Stimulated activated CD8-positive, alpha-beta memory T cell treated with anti-CD3 and anti-CD28 coated beads, Interleukin-4, amount 100 ng/mL, for 48 hours (primary cell): ENCODE measurements around the gene SLC25A51.
A peak's percentile ranks its signal among the peaks of the same experiment; 100 is the strongest.

ENCODE experiments used
- DNase-seq: peaks from one replicate; pipeline ENCODE4 v3.0.0-alpha.2; 2020

The SLC25A51 gene, protein sequence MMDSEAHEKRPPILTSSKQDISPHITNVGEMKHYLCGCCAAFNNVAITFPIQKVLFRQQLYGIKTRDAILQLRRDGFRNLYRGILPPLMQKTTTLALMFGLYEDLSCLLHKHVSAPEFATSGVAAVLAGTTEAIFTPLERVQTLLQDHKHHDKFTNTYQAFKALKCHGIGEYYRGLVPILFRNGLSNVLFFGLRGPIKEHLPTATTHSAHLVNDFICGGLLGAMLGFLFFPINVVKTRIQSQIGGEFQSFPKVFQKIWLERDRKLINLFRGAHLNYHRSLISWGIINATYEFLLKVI

DNA sequence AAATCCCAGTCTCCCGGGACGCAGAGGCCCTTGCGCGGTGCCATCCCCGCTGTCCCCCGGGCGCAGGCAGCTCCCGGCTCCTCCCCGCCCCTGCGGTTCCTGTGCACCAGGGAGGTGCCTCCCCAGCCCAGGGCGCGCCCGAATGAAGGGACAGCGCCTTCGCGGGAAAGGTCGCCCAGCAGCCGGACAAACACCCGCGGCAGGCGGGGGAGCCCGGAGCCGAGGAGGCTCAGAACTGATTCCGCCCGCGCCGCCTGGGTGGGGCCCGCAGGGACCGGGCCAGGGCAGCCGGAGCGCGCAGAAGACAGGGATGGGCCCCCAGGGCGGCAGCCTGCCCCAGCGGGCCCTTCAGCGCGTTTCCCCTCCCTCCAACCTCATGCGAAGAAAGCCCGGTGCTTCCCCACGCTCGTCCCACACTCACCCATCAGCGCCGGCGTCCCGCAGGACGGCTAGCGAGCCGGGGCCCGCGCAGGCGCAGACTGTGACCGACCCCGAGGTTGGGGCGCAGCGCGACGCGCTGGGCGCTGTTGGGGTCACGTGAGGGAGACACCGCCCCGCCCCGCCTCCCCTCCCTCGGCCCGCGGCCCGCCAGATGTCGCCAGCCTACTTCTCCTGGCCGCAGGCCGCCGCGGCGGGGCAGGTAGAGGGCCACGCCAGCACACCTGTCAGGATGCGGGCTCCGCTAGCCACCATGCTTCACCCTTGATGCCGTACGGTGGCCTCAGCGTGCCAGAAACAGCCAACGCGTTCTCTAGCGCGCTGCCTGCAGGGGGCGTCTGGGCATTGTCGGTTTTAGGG is at the start of gene SLC25A51:
TSS of gene SLC25A51 (minus strand) at position 481 of the 798 bp plus-strand sequence. CDS start 15,577 bp downstream, outside the sequence.
- DNase-seq: peak; percentile 99

- no peak for DNase-seq
Measured at GRCh38 chr9:37953206-37953774, 49.4 kb upstream of the SLC25A51 start.

DNA sequence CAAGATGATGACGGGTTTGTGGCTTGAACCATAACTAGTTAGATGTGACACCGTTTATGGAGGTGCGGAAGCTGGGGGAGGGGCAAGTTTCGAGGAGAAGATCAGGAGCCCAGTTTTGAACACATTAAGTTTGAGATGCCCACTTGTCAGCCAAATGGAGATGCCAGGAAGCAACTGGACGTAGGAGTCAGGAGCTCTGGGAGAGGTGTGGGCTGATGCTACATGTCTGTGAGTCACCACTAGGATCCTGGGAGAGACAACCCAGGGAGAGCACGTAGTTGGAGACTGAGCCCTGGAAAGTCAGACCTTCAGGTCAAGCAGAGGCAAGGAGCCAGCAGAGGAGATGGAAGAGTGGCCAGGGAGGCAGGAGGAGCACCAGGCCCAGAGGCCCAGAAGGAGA is 48.8 kb upstream of the SLC25A51 start:
- DNase-seq: no peak

DNA sequence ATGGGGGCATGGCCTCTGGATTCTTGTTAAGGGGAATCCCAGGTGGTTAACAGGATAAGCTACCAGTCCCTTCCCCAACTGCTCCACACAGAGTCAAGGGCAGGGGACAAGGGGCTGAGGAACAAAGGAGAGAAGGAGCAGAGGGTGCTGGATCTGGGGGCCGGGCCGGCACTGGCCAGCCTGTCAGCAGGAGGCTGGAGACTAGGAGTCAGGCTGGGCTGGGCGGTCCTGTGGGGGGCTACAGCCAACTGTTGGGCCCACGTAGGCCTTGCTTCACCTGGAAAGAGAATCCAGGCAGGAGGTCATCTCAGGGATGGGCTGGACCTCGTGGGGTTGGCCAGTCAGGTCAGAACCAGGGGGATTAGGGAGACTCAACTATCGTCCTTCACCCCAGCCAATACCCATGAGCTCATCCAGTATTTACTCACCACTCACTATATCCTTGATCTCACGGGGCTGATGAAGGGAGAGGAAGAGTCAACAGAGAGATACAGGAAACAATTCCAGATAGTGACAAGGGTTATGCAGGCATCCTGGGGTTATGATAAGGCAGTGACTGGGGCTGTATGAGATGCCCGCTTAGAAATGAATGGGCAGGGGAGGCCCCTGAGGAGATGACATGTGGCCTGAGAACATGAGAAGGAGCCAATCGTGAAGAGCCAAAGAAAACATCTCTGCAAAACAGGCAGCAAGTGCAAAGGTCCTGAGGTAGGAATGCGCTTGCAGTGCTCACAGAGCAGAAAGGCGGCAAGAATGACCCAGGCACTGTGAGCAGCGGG is 47.9 kb upstream of the SLC25A51 start:
- DNase-seq: no peak

GRCh38 chr9:37950561-37950960 is 46.6 kb upstream of the SLC25A51 start:
- no peak for DNase-seq

GRCh38 chr9:37949576-37949975 is 45.6 kb upstream of the SLC25A51 start:
- DNase-seq: no peak

GRCh38 chr9:37948417-37948980 is 44.6 kb upstream of the SLC25A51 start:
- DNase-seq: no peak

GRCh38 chr9:37947977-37948376 is 44.0 kb upstream of the SLC25A51 start:
- DNase-seq: no peak

DNA sequence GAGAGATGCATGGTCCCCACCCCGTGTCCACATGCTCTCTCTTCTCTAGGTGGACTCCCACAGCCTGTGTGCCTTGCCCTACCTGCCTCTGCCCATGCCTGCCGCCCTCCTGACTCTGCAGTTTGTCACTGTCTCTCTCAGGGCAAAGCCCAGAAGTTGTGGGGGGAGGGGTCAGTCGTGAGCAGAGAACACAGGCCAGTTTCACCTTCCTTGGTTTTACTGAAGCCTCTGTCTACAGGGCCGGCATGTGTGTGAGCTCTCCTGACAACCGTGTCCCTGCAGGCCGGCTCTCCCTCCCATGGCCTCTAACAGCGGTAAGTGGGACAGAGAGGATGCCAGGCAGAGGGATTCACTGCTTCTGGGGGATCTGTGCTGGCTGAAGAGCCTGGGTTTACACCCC is 43.5 kb upstream of the SLC25A51 start:
- DNase-seq: no peak

DNA sequence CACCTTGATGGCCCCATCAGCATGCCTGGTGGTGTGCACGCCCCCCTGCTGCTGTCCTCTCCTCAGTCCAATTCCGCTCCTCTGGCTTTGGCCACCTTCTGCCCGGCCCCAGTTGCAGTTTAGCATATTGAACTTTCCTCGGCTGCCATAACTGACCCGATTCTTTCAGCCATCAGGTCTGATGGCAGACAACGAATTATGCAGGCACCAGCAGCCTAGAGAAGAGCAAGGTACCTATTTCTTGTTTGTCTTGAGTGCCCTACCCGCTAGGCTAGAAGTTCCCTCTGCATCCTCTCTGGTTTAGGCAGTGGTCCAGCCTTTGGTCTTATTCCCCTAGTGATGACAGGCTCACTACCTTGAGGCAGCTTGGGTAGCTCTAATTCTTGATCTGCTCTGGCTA is 43.0 kb upstream of the SLC25A51 start:
- no peak for DNase-seq

- no peak for DNase-seq
Measured at GRCh38 chr9:37946041-37946440, 42.1 kb upstream of the SLC25A51 start.

DNA sequence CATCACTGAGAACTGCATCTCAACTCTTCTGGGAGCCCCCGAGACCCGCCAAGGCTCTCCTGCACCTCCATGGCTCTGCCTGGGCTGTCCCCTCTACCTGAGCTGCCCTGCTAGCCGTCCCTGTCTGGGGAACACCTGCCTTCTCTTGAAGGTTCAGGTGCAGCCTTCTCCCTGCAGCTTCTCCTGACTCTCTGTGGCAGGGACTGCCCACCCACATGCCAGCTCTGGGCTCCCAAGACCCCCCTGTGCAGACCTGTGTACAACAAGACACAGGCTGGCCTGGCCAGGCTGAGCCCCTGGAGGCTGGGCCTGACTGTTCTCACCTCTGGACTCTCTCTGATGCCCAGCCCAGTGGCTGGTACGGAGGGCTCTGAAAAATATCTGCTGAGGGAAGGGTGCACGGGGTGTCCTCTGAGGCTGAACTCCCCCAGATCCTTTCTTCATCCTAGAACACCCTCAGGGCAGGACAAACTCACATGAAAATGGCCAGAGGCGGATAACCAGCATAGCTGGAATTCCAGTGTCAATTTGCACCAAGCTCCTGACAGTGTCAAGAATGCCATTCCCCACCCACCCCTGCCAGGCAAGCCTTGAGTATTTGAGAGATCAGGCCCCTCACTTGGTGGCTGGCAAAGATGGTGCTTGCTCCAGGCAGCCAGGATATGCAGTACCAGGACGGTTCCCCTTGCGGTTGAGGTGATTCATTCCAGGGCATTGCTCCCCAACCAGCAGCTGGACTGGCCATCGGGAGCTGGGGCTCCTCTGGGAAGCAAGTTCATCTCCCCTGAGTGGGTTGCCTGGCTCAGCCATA is 40.9 kb upstream of the SLC25A51 start:
- no peak for DNase-seq

DNA sequence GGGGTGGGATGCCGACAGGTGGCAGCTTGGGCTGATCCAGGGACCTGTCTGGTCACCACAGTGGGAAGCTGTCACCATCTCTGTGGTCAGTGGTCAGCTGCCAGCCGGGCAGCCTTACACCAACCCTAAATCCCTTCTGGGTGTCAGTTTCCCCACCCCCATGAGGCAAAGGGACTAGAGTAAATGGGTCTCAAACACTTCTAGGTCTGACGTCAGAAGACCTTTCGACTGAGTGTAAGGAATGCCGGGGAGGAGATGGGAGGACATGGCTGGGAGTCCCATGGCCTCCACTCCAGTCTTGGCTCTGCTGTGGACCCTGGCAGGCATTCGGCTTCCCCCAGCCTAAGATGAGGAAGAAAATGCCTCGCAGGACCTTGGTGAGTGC is 40.3 kb upstream of the SLC25A51 start:
- no peak for DNase-seq

- no peak for DNase-seq
Measured at GRCh38 chr9:37943345-37944265, 39.7 kb upstream of the SLC25A51 start.

GRCh38 chr9:37942621-37943344 is 38.9 kb upstream of the SLC25A51 start:
- no peak for DNase-seq

DNA sequence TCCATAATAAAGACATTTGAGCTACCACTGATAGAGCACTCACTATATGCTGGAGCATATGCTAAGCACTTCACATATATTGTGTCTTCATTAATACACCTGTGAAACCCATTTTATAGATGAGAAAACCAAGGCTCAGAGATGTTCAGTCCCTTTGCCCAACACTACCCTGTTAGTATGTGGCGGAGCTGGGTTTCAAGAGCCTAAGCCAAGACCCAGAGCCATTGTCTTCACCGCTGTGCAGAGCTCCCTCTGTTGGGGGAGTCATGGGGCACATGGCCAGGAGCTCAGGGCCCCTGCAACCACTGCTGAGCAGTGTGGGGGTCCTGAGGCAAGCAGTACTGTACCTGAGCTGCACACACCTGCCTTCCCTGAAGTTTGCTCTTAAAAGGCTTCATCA is 37.3 kb upstream of the SLC25A51 start:
- DNase-seq: no peak

DNA sequence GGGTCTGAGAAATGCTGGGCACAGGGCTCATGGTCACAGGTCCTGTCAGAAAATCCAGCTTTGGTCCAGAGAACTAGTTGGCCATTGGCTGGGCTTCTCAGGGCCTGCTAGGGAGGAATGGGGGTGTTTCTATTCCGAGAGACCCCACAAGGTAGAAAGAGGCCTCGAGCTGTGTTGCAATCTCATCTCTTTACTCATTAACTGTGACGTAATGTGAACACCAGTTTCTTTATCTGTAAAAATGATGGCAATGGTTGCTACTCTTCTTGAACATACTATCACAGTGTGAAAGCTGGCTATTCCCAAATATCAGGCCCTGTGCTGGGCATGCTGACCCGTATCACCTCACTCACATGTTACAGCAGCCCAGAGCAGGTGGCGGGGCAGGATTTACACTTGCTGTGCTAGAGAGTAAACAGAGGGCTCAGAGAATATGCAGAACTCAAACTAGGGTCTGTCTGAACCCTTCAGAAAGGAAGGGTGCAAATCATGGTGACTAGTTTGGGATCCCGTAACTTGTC is 35.7 kb upstream of the SLC25A51 start:
- no peak for DNase-seq

GRCh38 chr9:37938121-37938891 is 34.4 kb upstream of the SLC25A51 start:
- DNase-seq: no peak

DNA sequence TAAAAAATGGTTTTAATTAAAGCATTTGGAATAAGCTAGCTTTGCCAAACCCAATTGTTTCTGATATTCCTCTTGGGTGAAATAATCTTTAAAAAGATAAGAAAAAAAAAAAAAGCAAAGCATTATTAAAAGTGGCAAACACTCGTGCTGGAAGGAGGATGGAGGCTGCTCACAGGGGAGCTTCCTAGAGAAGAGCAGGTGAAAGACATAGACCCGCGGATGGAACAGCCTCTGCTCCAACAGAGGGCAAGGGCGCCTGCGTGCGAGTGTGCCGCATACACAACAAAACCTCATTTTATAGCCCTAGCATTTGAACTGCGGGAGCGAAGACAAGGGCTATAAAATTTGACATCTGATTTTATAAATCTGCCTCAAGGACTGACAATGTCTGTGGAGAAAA is 33.4 kb upstream of the SLC25A51 start:
- no peak for DNase-seq
